NCI-H526 treated with DMSO at 0.1 percent for 48 hours (cell line): ENCODE measurements around the gene SPAG9.
"Not testable (repeated sequence)": the region's sequence is repeated elsewhere in the genome, so short reads cannot be mapped to it uniquely, and the experiment has no call there.

Source experiments
- DNase-seq: peaks from one replicate; lab custom pipeline; 2025; lab: John Stamatoyannopoulos, UW

SPAG9 gene

GRCh38 chr17:51142597-51142996 lies 21.9 kb upstream of the SPAG9 start:
- DNase-seq: no peak

- no peak for DNase-seq
These were observed 15.3 kb upstream of the SPAG9 start for GRCh38 chr17:51135956-51136355.

- DNase-seq: no peak
These were observed 12.7 kb upstream of the SPAG9 start for GRCh38 chr17:51133365-51133764.

DNA sequence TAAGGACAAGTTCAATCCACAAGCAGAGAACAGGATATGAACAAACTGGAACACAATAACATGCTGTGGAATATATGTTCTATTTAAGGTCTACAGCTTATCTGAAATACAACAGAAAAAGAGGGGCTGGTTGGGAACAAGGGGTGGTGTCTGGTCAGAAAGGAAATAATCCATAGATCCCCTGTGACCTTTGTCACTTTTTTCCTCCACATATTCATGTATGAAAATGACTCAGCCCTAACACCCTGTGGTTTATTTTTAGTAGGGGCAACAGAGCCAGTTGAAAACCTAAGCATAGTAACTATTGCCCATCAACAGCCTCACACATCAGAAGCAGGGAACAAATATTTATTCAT lies 12.3 kb upstream of the SPAG9 start:
- no peak for DNase-seq

- no peak for DNase-seq
These were observed 7.4 kb upstream of the SPAG9 start for GRCh38 chr17:51128076-51128475.

GRCh38 chr17:51124640-51125503 lies 4.2 kb upstream of the SPAG9 start:
- no peak for DNase-seq

- not testable (repeated sequence) for DNase-seq
These were observed 1.9 kb upstream of the SPAG9 start for GRCh38 chr17:51122473-51123115.

- DNase-seq: peak; percentile 56
These were observed 1.2 kb upstream of the SPAG9 start for GRCh38 chr17:51121620-51122472.

DNA sequence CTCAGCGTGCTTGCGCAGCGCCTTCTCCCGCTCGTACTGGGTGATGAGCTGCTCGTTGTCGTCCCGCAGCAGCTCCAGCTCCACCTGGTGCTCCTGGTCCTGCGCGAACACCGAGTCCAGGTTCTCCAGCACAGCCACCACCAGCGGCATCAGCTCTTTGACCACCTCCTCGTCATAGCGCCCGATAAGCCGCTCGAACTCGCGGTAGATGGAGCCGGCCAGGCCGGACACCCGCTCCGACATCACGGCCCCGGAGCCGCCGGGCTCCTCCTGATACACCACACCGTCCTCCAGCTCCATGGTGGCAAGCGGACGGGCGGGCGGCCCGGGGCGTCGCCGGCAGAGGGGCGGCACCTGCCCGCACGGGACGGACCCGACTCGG lies 320 bp downstream of the SPAG9 start:
- peak; percentile 65 for DNase-seq

- peak; percentile 54 for DNase-seq
These were observed 982 bp downstream of the SPAG9 start for GRCh38 chr17:51119415-51120356.

- no peak for DNase-seq
These were observed 2.1 kb downstream of the SPAG9 start for GRCh38 chr17:51118330-51119195.

GRCh38 chr17:51115179-51115578 lies 5.5 kb downstream of the SPAG9 start:
- no peak for DNase-seq

- DNase-seq: not testable (repeated sequence)
These were observed 8.1 kb downstream of the SPAG9 start for GRCh38 chr17:51112303-51113222.

DNA sequence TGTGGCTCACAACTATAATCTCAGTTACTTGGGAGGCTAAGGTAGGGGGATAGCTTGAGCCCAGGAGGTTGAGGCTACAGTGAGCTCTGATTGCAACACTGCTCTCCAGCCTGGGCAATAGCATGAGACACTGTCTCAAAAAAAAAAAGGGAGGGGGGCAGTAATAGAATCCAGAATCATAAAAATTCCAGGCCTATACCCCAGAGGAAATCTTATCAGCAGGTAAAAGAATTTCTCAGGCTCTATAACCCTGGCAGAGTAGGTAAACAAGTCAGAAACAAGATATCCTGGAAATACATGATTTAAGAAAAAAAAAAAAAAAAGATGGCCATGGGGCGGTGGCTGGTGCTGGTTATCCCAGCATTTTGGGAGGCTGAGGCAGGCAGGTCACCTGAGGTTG lies 12.9 kb downstream of the SPAG9 start:
- DNase-seq: no peak

GRCh38 chr17:51103451-51103850 lies 17.2 kb downstream of the SPAG9 start:
- no peak for DNase-seq

DNA sequence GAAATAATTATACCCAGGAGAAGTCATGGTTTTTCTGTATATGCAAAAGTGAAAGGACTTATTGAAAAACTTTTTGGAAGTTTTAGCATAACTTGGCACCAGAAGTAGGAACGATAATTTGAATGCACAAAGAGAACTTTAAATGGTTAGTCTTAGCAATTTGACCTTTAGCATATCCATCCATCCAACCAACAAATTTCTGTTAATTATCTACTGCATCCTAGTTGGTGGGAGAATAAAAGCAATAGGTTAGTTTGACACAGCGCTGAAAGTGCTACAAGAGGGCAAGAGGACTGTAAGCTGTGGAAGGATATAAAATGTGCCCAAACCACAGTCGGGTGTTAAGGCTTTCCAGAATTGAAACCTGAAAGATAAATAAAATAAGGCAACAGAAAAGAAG lies 17.6 kb downstream of the SPAG9 start:
- no peak for DNase-seq

GRCh38 chr17:51097708-51098446 lies 22.8 kb downstream of the SPAG9 start:
- DNase-seq: no peak

DNA sequence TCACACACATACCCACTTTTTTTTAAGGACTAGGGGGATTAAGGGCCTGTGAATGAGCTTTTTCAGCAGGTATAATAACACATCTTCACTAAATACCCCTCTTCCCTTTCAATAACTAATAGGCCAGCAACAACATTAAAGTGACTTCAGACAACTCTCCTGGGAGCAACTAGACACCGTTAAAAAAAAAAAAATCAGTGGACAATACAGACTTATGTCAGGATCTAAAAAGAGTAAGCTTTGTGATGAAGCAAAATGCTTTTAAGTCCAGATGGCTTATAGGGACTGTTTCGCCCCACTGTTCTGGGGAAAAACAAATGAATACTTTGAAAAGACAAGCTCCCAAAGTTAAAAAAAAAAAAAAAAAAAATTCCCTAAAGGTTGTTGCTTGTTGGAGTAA lies 29.0 kb downstream of the SPAG9 start:
- no peak for DNase-seq

- not testable (repeated sequence) for DNase-seq
These were observed 31.8 kb downstream of the SPAG9 start for GRCh38 chr17:51088868-51089267.
